Measurements from ENCODE around the gene KLRF2.

DNA sequence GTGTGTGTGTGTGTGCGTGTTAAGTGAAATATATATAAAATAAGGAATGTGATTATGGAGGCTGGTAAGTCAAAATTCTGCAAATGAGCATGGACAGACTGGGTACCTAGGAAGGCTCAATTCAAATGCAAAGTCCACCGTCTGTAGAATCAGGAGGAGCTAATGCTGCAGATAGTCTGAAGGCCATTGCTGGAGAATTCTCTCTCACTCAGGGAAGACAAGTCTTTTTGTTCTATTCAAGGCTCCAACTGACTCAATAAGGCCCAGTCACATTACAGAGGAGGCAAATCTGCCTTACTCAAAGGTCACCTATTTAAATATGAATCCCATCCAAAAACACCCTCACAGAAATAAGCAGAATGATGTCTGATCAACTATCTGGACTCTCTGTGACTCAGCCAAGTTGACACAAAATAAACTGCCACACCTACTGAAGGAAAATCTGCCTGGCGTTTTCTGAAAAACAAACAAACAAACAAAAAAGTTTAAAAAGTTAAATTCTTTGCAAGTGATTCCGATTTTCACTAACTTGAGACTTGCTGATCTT, 684 bp upstream of the KLRF2 start:
- TF ChIP-seq POLR2A (IDR thresholded peaks at IDR 0.05) (no peak), POLR2AphosphoS5 (IDR thresholded peaks at IDR 0.05) (no peak)
- TF ChIP-seq, protein P1, sequence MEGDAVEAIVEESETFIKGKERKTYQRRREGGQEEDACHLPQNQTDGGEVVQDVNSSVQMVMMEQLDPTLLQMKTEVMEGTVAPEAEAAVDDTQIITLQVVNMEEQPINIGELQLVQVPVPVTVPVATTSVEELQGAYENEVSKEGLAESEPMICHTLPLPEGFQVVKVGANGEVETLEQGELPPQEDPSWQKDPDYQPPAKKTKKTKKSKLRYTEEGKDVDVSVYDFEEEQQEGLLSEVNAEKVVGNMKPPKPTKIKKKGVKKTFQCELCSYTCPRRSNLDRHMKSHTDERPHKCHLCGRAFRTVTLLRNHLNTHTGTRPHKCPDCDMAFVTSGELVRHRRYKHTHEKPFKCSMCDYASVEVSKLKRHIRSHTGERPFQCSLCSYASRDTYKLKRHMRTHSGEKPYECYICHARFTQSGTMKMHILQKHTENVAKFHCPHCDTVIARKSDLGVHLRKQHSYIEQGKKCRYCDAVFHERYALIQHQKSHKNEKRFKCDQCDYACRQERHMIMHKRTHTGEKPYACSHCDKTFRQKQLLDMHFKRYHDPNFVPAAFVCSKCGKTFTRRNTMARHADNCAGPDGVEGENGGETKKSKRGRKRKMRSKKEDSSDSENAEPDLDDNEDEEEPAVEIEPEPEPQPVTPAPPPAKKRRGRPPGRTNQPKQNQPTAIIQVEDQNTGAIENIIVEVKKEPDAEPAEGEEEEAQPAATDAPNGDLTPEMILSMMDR (IDR thresholded peaks at IDR 0.05 in 8 of 11, conservative IDR thresholded peaks at IDR 0.05 in 3 of 11), result no peak
